H1 (cell line): ENCODE results near the gene TNC.

Experiments
- ATF2 ChIP-seq: IDR thresholded peaks from 2 replicates; pipeline ENCODE4 v1.6.1; 2012; ENCODE audit warnings: low read length, inconsistent platforms
- CBX8 ChIP-seq: fragments of 300-800, 300-1000 bp; sonication (generic); IDR thresholded peaks from 2 replicates; pipeline ENCODE4 v1.7.1; 2016; ENCODE audit warnings: low read depth, low read length, borderline replicate concordance
- CHD1 ChIP-seq: IDR thresholded peaks from 2 replicates; pipeline ENCODE4 v1.6.1; 2012; ENCODE audit warnings: low read depth, low read length, improper control_type of control experiment
- CTCF ChIP-seq, 3 experiments: IDR thresholded peaks; 1 replicate in 2 of 3; 2 replicates in 1 of 3; pipeline versions ENCODE4 v1.5.1 to v1.6.1; 2011; ENCODE audit warnings: low read length in 3 of 3, mild to moderate bottlenecking in 3 of 3, inconsistent platforms in 2 of 3, low read depth in 1 of 3, moderate library complexity in 1 of 3; ENCODE audit not compliant: insufficient read depth in 1 of 3; ENCODE audit errors: control extremely low read depth in 1 of 3
- EZH2 ChIP-seq: fragments of 200-600 bp; sonication (generic); IDR thresholded peaks from 2 replicates; pipeline ENCODE4 v1.7.1; 2012; ENCODE audit warnings: low read depth, mild to moderate bottlenecking, moderate library complexity, low read length, inconsistent platforms; ENCODE audit not compliant: severe bottlenecking
- FOSL1 ChIP-seq: IDR thresholded peaks from 2 replicates; pipeline ENCODE4 v1.6.1; 2011; ENCODE audit warnings: mild to moderate bottlenecking, low read depth, low read length, moderate library complexity; ENCODE audit not compliant: insufficient read depth
- KDM1A ChIP-seq: fragments of 200-600, 300-600 bp; sonication (generic); IDR thresholded peaks from 2 replicates; pipeline ENCODE4 v1.7.1; 2016; ENCODE audit warnings: mild to moderate bottlenecking, low read length, borderline replicate concordance
- MAFK ChIP-seq: IDR thresholded peaks from 2 replicates; pipeline ENCODE4 v1.6.1; 2012; ENCODE audit warnings: low read depth, mild to moderate bottlenecking, improper control_type of control experiment, low read length
- NRF1 ChIP-seq: IDR thresholded peaks from 2 replicates; pipeline ENCODE4 v1.6.1; 2011; ENCODE audit warnings: mild to moderate bottlenecking, low read depth, low read length, improper control_type of control experiment
- PHF8 ChIP-seq: fragments of 200-600 bp; sonication (generic); conservative IDR thresholded peaks from 2 replicates; pipeline ENCODE4 v1.7.1; 2012; ENCODE audit warnings: low read depth, mild to moderate bottlenecking, inconsistent platforms, low read length, moderate library complexity
- POLR2A ChIP-seq, 2 experiments: IDR thresholded peaks; 1 replicate in 1 of 2; 2 replicates in 1 of 2; pipeline ENCODE4 v1.6.1; 2011; ENCODE audit warnings: low read depth in 2 of 2, low read length in 2 of 2, mild to moderate bottlenecking in 2 of 2; ENCODE audit errors: control extremely low read depth in 1 of 2
- POLR2AphosphoS5 ChIP-seq: IDR thresholded peaks from 2 replicates; pipeline ENCODE4 v1.6.1; 2011; ENCODE audit warnings: low read depth, low read length
- SIN3A ChIP-seq, 2 experiments: IDR thresholded peaks in 1 of 2; conservative IDR thresholded peaks in 1 of 2; 2 replicates each; pipeline ENCODE4 v1.6.1; 2011 to 2012; ENCODE audit warnings: low read length in 2 of 2, improper control_type of control experiment in 1 of 2, low read depth in 1 of 2, mild to moderate bottlenecking in 1 of 2
- TEAD4 ChIP-seq: IDR thresholded peaks from 2 replicates; pipeline ENCODE4 v1.6.1; 2012; ENCODE audit warnings: low read depth, low read length, inconsistent platforms, mixed read lengths

GRCh38 chr9:115106642-115107041 lies 11.3 kb downstream of the TNC start:
- TF ChIP-seq CHD1 (no peak), CTCF (IDR thresholded peaks at IDR 0.05; ENCODE audit: control extremely low read depth in 1 of 3, insufficient read depth in 1 of 3, low read depth in 1 of 3, low read length in 3 of 3) (no peak), FOSL1 (no peak), KDM1A (no peak), TEAD4 (no peak), ATF2 (no peak), PHF8 (no peak), NRF1 (no peak), SIN3A (conservative IDR thresholded peaks at IDR 0.05 in 1 of 2, IDR thresholded peaks at IDR 0.05 in 1 of 2; ENCODE audit: low read depth in 1 of 2, low read length in 2 of 2) (no peak), EZH2 (no peak), POLR2A (IDR thresholded peaks at IDR 0.05; ENCODE audit: control extremely low read depth in 1 of 2, low read depth in 2 of 2, low read length in 2 of 2) (no peak), POLR2AphosphoS5 (no peak), CBX8 (no peak), MAFK (no peak)
